GM12878 (cell line): ENCODE results near the gene SLC9A3. TPM values are rescaled to one million over a fixed set of nuclear protein-coding genes. Genes with fewer than 3 reads are reported as not detected.
A peak's percentile ranks its signal among the peaks of the same experiment; 100 is the strongest.

Experiments used
- ATAC-seq: fragments of 200-7000 bp; cut with Tn5 transposase; 3 replicates; pipeline ENCODE4 v1.9.1; 2020; ENCODE audit warnings: mild to moderate bottlenecking, moderate library complexity
- BruUV-seq: library from RNA; stranded (reverse); fragments of 400-500 nt; replicated peaks from 2 replicates; lab custom pipeline; 2021; lab: Mats Ljungman, UMichigan
- CTCF ChIA-PET: fragments of 300-600 bp; sonication (Branson Sonifier 250); formaldehyde crosslinking; extraction: SDS; loops from one replicate; lab custom pipeline; 2021; ENCODE audit warnings: inconsistent platforms; lab: Yijun Ruan, JAX
- POLR2A ChIA-PET: fragments of 350-600 bp; formaldehyde crosslinking; extraction: SDS; loops from one replicate; lab custom pipeline; 2021; ENCODE audit warnings: inconsistent platforms; lab: Charles Lee
- RAD21 ChIA-PET: fragments of 300-600 bp; sonication (Branson Sonifier 250); formaldehyde crosslinking; loops from one replicate; lab custom pipeline; 2023; ENCODE audit warnings: antibody characterized with exemption; ENCODE audit not compliant: unreplicated experiment; lab: Charles Lee
- SMC1A ChIA-PET: fragments of 300-600 bp; sonication (Branson Sonifier 250); formaldehyde crosslinking; loops from one replicate; lab custom pipeline; 2023; ENCODE audit not compliant: unreplicated experiment, uncharacterized antibody; lab: Charles Lee
- DNase-seq: peaks from one replicate; pipeline ENCODE4 v3.0.0-alpha.2; 2011; ENCODE audit warnings: low read depth, low spot score
- FAIRE-seq: peaks from 3 replicates; lab custom pipeline; 2011; peaks lifted over from hg19 to GRCh38; lab: Jason Lieb, UNC
- H2AFZ ChIP-seq: 2 replicates; pipeline ENCODE4 v1.6.0; 2011; ENCODE audit warnings: low read depth, low read length, control low read depth; ENCODE audit not compliant: control insufficient read depth
- H3K27ac ChIP-seq: 2 replicates; pipeline ENCODE4 v1.5.1; 2011; ENCODE audit warnings: control low read depth; ENCODE audit not compliant: control insufficient read depth, insufficient read depth
- H3K27me3 ChIP-seq, 2 experiments: replicated peaks in 1 of 2; 2 replicates each; pipeline versions ENCODE4 v1.6.0 to v1.6.1; 2011; ENCODE audit warnings: low read length in 1 of 2; ENCODE audit not compliant: control insufficient read depth in 2 of 2, insufficient read depth in 2 of 2
- H3K36me3 ChIP-seq, 2 experiments: 2 replicates each; pipeline ENCODE4 v1.5.1; 2011; ENCODE audit warnings: low read length in 1 of 2; ENCODE audit not compliant: control insufficient read depth in 2 of 2, insufficient read depth in 2 of 2
- H3K4me1 ChIP-seq: 2 replicates; pipeline ENCODE4 v1.6.1; 2011; ENCODE audit warnings: mild to moderate bottlenecking, low read length, moderate library complexity, mixed read lengths; ENCODE audit not compliant: control insufficient read depth, insufficient read depth
- H3K4me2 ChIP-seq: 2 replicates; pipeline ENCODE4 v1.6.0; 2011; ENCODE audit warnings: control low read depth; ENCODE audit not compliant: control insufficient read depth, insufficient read depth
- H3K4me3 ChIP-seq: fragments of 200-600 bp; sonication (generic); 2 replicates; pipeline ENCODE4 v1.5.1; 2016
- H3K79me2 ChIP-seq: 2 replicates; pipeline ENCODE4 v1.6.0; 2011; ENCODE audit warnings: low read length; ENCODE audit not compliant: control insufficient read depth, insufficient read depth
- H3K9ac ChIP-seq: 2 replicates; pipeline ENCODE4 v1.8.0; 2011; ENCODE audit warnings: low read length, control low read depth, mixed read lengths; ENCODE audit not compliant: control insufficient read depth, insufficient read depth
- H3K9me3 ChIP-seq: replicated peaks from 3 replicates; pipeline ENCODE4 v1.5.1; 2011; ENCODE audit warnings: mild to moderate bottlenecking, low read length; ENCODE audit not compliant: control insufficient read depth, insufficient read depth
- H4K20me1 ChIP-seq: 2 replicates; pipeline ENCODE4 v1.6.0; 2011; ENCODE audit not compliant: control insufficient read depth, insufficient read depth
- BACH1 ChIP-seq: fragments of 450-650 bp; IDR thresholded peaks from 2 replicates; pipeline ENCODE4 v1.6.1; 2017; ENCODE audit warnings: mild to moderate bottlenecking, borderline replicate concordance
- BCL3 ChIP-seq: IDR thresholded peaks from 2 replicates; pipeline ENCODE4 v1.6.1; 2011; ENCODE audit warnings: borderline replicate concordance, low read depth, mild to moderate bottlenecking, moderate library complexity, low read length; ENCODE audit not compliant: insufficient read depth, poor library complexity, severe bottlenecking
- NRF1 ChIP-seq: conservative IDR thresholded peaks from 2 replicates; pipeline ENCODE4 v1.6.1; 2011; ENCODE audit warnings: mild to moderate bottlenecking, low read depth, low read length, improper control_type of control experiment
- POLR2A ChIP-seq: IDR thresholded peaks from 2 replicates; pipeline ENCODE4 v1.6.1; 2011; ENCODE audit warnings: low read depth, mild to moderate bottlenecking, low read length
- POLR2AphosphoS5 ChIP-seq: IDR thresholded peaks from 2 replicates; pipeline ENCODE4 v1.6.1; 2011; ENCODE audit warnings: mild to moderate bottlenecking, low read length, inconsistent platforms
- RAD51 ChIP-seq: fragments of 450-650 bp; IDR thresholded peaks from 2 replicates; pipeline ENCODE4 v1.6.1; 2016; ENCODE audit warnings: moderate library complexity, mild to moderate bottlenecking, inconsistent platforms
- SUZ12 ChIP-seq: fragments of 200-600 bp; sonication (generic); IDR thresholded peaks from one replicate; pipeline ENCODE4 v1.6.1; 2018; ENCODE audit warnings: antibody characterized with exemption, mild to moderate bottlenecking; ENCODE audit not compliant: unreplicated experiment
- TBL1XR1 ChIP-seq: IDR thresholded peaks from 2 replicates; pipeline ENCODE4 v1.6.1; 2012; ENCODE audit warnings: low read depth, low read length, improper control_type of control experiment
- YBX1 ChIP-seq: fragments of 450-650 bp; IDR thresholded peaks from 2 replicates; pipeline ENCODE4 v1.6.1; 2016; ENCODE audit warnings: antibody characterized with exemption
- WGBS: methylation state at CpG from one replicate; pipeline ENCODE4 v1.1.6; 2016; ENCODE audit warnings: low lambda C conversion rate; ENCODE audit not compliant: insufficient replicate concordance, insufficient coverage; ENCODE audit errors: missing lambda C conversion rate; 5-methylcytosine and 5-hydroxymethylcytosine counted together
- in situ Hi-C: fragments of 300-500 bp; cut with MboI; formaldehyde crosslinking; loops from 9 replicates; pipeline ENCODE4 v1.14.3; 2018; ENCODE audit warnings: mixed read lengths
- intact Hi-C: fragments of 100-400 bp; cut with micrococcal nuclease; formaldehyde crosslinking; loops from one replicate; pipeline ENCODE4 v1.14.2; 2022; ENCODE audit not compliant: unreplicated experiment
- polyA plus RNA-seq, 11 experiments: library from polyadenylated mRNA; depleted of rRNA in 4 of 11; unstranded in 6 of 11; stranded (reverse) in 5 of 11; fragments of >200 nt; fragmentation: Nextera tagmentation in 4 of 11; fragmentation: Illumina TruSeq in 1 of 11; extraction: Ambion mirVana in 4 of 11; extraction: Trizol in 1 of 11; gene quantifications; 1 replicate in 1 of 11; 2 replicates in 10 of 11; pipeline versions ENCODE4 v1.2.1 to v1.2.3, GENCODE V29; 2011 to 2016; ENCODE audit warnings: inconsistent platforms in 2 of 11, missing spikeins in 2 of 11, low read depth in 1 of 11
- total RNA-seq, 4 experiments: library from RNA; depleted of rRNA in 3 of 4; stranded (reverse); fragments of >200 nt in 3 of 4; fragmentation: Illumina TruSeq in 1 of 4; extraction: Trizol in 1 of 4; gene quantifications; 2 replicates each; pipeline versions ENCODE4 v1.2.1 to v1.2.3, GENCODE V29; 2013 to 2021
- TF ChIP-seq, protein P1 (sequence below): IDR thresholded peaks from 2 replicates; pipeline ENCODE4 v1.6.1; 2012; ENCODE audit warnings: mild to moderate bottlenecking, low read depth, low read length

SLC9A3 gene
- total and polyA plus RNA-seq, 10 of the 15 experiments (the other 5 are each of a cell fraction or from before 2014, with no cell fraction given): 0.04 to 5.2 (median 2.3) TPM; not detected in 1

DNA sequence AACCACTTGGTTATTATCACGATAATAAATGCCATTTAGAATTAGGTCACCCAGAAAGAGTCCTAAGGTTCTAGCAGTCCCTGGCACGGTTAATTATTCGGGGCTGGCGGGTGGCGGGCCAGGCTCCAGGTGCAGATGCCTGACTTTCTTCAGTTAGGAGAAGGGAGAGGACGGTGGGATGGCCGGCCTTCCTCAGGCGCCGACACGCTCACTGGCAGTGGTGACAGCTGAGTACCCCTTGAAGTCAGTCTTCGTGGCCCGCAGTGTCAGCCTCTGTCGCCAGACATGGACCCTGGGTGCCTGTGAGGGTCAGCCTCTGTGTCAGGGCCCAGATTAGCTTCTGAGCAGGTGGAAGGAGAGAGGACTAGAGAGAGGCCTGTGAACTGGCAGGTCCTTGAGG lies 102.3 kb downstream of the SLC9A3 start (continued):
- no peak for TF ChIP-seq POLR2AphosphoS5

DNA sequence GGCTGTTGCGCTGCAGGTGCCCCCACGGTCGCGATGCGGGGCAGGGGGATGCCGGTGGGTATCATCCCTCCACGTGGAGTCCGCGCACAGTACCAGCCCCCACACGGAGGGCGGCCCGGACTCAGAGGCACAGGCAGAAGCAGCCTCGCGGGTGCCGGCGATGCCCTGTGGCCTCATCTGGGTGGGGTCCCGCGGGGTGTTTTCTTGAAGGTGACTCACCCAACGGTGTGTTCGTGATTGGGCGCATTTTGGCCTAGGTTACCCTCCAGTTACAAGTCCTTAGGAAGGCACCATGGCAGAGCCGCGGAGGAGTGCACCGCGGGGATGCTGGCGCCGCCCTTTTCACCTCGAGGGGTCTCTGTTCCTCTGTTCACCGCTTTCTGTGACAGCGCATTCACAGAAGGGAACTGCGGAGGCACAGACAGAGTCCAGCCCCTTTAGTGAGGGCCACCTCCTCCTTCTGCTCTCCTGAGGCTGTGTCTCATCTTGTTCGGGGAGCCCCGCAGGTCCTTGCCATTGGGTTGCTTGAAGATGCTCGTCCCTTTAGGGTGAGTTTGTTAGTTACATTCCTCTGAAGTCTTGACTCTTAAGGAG lies 102.9 kb downstream of the SLC9A3 start:
- ChIA-PET RAD21 (no interaction called here), CTCF (no interaction called here), SMC1A (no interaction called here)
- BruUV-seq: no TSS peak
- Histone ChIP-seq H3K27ac (no peak overlapping the region), H4K20me1 (no peaks in the 10 kb centered on the region), H3K4me3 (no peak overlapping the region), H3K9me3 (no peaks in the 10 kb centered on the region), H3K9ac (no peak overlapping the region), H3K4me2 (no peak overlapping the region)
- FAIRE-seq: no peak
- in situ Hi-C loops: no loop called here
- TF ChIP-seq POLR2A (0 out of 2 replicates have a peak, but pooled peaks have one; percentile 25), YBX1 (no peak)
- TF ChIP-seq, all 136 proteins: peak for 1
- ATAC-seq (no peak), DNase-seq (no peak)
- Histone ChIP-seq H2AFZ (no peak overlapping the region), H3K4me1 (peaks cover 22% of the 10 kb centered on the region), H3K79me2 (no peaks in the 10 kb centered on the region; the same call in 1 of the 2 replicates), H3K36me3 (peaks cover 0 to 16% of the 10 kb centered on the region in 2 experiments; a peak in 3 of 4 replicates), H3K27me3 (no peaks in the 10 kb centered on the region)
- 94% methylated on average over 33 of the region's 34 CpGs for WGBS
- POLR2A ChIA-PET: no interaction called here
- intact Hi-C loops: no loop called here

- no peak for ATAC-seq
- in situ Hi-C loops: no loop called here
- TF ChIP-seq, protein P1, sequence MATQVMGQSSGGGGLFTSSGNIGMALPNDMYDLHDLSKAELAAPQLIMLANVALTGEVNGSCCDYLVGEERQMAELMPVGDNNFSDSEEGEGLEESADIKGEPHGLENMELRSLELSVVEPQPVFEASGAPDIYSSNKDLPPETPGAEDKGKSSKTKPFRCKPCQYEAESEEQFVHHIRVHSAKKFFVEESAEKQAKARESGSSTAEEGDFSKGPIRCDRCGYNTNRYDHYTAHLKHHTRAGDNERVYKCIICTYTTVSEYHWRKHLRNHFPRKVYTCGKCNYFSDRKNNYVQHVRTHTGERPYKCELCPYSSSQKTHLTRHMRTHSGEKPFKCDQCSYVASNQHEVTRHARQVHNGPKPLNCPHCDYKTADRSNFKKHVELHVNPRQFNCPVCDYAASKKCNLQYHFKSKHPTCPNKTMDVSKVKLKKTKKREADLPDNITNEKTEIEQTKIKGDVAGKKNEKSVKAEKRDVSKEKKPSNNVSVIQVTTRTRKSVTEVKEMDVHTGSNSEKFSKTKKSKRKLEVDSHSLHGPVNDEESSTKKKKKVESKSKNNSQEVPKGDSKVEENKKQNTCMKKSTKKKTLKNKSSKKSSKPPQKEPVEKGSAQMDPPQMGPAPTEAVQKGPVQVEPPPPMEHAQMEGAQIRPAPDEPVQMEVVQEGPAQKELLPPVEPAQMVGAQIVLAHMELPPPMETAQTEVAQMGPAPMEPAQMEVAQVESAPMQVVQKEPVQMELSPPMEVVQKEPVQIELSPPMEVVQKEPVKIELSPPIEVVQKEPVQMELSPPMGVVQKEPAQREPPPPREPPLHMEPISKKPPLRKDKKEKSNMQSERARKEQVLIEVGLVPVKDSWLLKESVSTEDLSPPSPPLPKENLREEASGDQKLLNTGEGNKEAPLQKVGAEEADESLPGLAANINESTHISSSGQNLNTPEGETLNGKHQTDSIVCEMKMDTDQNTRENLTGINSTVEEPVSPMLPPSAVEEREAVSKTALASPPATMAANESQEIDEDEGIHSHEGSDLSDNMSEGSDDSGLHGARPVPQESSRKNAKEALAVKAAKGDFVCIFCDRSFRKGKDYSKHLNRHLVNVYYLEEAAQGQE: no peak
- TF ChIP-seq NRF1: no peak
- no peak for TF ChIP-seq TBL1XR1
- TF ChIP-seq SUZ12: no peak
- TF ChIP-seq BCL3: peak; percentile 87
- TF ChIP-seq BACH1: no peak
- no peak for TF ChIP-seq RAD51
These were observed 103.5 kb downstream of the SLC9A3 start for GRCh38 chr5:420632-421286.

More at GRCh38 chr5:420632-421286, 103.5 kb downstream of the SLC9A3 start:
- 96% methylated on average over 52 of the region's 52 CpGs for WGBS
- DNase-seq (no peak), FAIRE-seq (no peak)
- SMC1A ChIA-PET: no interaction called here
- RAD21 ChIA-PET: no interaction called here
- no TSS peak for BruUV-seq
- Histone ChIP-seq H3K36me3 (peaks cover 0 to 21% of the 10 kb centered on the region in 2 experiments; a peak in 3 of 4 replicates), H2AFZ (no peak overlapping the region), H3K4me2 (no peak overlapping the region), H3K27ac (no peak overlapping the region), H3K9me3 (no peaks in the 10 kb centered on the region; the same call in 2 of the 3 replicates), H3K27me3 (no peaks in the 10 kb centered on the region), H3K9ac (no peak overlapping the region), H3K79me2 (no peaks in the 10 kb centered on the region; the same call in 1 of the 2 replicates), H3K4me1 (peaks cover 22% of the 10 kb centered on the region), H4K20me1 (no peaks in the 10 kb centered on the region), H3K4me3 (no peak overlapping the region)
- POLR2A ChIA-PET: no interaction called here
- intact Hi-C loops: no loop called here
- CTCF ChIA-PET: interaction anchor here (1.1 to 1.2 kb wide), 2 partner anchors 10 to 25 kb away, joined by 3 read pairs; no protein-coding TSS in a partner anchor
